NCI-H69 (cell line): ENCODE data around the gene TRIM25.

Experiments used
- DNase-seq: peaks from one replicate; lab custom pipeline; 2025; lab: John Stamatoyannopoulos, UW

Gene TRIM25

DNA sequence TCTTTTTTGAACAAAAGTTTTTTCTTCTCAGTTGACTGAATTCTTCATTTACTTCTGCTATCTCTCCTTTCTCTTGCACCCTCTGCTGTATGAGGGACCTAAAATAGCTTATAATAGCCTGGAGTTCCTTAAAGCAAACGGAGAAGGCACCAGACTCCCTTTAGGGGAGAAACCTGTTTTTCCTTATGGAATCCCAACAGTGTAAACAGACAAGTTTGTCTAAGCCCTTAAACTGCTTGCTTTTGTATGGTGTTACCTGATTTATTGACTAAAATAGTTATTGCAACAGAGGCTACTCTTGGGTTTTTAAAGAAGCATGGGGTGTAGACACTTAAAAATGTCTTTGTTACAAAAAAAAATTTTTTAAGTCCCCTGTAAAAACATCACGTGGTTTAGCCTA lies 12.9 kb upstream of the TRIM25 start:
- no peak for DNase-seq

DNA sequence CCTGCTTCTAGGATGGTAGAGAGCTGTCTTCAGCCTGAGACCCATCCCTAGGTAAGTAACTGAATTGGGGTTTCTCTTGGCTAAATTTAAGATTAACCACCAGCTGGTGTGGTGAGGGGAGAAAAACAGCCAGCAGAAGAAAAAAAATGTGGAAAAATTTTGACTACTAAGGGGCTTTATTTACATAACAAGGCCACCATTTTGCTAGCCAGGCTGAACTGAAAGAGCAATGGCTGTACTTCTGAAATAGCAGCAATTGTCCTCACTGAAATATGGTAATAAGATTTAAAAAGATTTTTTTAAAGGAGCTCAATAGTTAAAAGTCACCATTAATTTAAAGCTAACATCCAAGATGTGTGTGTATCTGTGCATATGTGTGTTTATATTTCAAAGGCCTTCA lies 12.4 kb upstream of the TRIM25 start:
- DNase-seq, result no peak

DNA sequence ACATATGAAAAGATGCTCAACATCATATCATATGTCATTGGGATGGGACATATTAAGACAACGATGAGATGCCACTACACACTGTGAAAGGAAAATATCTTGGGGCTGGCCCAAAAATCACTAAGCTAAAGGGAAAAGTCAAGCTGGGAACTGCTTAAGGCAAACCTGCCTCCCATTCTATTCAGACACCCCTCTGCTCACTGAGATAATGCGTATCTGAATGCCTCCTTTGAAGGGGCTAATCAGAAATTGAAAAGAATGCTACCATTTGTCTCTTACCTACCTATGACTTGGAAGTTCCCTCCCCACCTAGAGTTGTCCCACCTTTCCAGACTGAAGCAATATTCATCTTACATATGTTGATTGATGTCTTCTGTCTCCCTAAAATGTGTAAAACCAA lies 11.2 kb upstream of the TRIM25 start:
- no peak for DNase-seq

DNA sequence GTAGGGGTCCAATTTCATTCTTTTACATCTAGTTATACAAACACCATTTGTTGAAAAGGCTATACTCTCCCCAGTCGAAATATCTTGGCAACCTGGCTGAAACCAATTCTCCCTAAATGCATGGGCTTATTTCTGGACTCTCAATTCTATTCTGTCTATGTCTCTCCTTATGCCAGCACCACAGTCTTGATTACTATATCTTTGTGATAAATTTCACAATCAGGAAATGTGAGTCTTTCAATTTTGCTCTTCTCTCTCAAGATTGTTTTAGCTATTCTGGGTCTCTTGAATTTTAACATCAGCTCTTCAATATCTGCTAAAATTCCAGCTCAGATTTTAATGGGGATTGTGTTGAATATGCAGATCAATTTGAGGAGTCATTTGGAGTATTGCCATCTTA lies 5.9 kb upstream of the TRIM25 start:
- no peak for DNase-seq

DNA sequence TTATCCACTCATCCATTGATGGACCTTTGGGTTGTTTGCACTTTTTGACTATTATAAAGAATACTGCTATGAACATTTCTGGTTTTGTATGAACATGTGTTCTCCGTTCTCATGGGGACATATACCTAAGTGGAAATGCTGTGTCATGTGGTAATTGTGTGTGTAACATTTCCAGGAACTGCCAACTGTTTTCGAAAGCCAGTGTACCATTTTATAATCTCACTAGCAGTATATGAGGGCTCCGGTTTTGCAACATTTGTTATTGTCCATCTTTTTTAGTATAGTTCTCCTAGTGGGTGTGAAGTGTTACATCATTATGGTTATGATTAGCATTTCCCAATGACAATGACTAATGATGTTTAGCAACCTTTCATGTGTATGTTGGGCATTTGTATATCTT lies 5.1 kb upstream of the TRIM25 start:
- DNase-seq, result no peak

DNA sequence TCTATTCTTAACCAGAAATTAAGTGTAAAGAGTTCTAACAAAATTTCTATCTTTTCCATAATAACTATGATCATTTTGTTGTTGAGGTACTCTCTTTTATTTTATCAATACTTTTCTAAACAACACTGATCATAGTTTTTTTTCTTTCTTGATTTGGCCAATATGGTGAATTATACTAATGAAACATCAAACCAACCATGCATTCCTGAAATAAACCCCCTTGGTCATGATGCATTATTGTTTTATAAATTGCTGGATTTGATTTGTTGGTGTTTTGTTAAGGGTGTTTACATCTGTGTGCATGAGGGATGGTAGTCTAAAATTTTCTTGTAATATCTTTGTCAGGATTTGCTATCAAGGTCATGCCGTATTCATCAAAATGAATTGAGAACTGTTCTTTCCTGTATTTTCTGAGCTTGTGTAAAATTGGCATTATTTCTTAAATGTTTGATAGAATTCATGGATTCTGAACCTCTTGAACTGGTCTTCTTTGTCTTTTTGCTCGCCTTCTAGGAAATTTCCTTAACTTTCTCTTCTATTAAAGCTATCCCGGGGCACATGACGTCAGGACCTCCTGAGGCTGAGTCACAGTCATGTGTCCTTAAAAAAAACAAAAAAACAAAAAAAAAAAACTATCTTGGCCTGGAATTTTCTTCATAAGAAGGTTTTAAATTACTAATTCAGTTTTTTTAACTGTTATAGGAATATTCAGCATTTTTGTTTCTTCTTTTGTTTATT lies 3.9 kb upstream of the TRIM25 start:
- no peak for DNase-seq

DNA sequence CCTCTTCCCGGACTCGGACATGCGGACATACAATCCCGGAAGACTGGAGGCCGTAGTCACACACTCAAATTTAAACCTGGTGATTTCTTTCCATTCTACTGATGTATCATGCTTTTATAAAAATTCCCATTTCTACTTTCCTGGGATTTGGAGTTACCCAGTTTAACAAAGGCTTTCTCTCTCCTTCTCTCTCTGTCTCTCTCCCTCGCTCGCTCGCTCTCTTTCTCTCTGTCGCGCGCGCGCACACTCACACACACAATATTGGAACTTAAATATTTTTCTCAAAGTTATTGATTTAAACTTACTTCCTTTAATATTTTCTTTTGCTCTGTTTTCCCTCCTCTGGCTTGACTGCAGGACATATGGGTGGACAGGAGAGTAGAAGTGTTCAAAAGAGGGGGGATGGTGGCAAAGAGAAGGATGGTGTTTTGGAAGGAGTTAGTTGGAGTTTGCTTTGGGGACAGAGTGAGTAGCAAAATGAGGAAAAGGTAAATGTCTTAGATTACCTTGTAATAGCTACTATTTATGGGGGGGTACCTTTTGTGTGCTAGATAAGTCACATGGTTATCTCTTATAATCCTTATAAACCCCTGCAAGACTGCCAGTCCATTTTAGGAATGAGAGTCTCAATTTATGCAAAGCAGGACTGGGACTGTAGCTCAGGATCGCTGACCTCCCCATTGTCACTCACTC lies 878 bp upstream of the TRIM25 start:
- DNase-seq, result peak; percentile 57

DNA sequence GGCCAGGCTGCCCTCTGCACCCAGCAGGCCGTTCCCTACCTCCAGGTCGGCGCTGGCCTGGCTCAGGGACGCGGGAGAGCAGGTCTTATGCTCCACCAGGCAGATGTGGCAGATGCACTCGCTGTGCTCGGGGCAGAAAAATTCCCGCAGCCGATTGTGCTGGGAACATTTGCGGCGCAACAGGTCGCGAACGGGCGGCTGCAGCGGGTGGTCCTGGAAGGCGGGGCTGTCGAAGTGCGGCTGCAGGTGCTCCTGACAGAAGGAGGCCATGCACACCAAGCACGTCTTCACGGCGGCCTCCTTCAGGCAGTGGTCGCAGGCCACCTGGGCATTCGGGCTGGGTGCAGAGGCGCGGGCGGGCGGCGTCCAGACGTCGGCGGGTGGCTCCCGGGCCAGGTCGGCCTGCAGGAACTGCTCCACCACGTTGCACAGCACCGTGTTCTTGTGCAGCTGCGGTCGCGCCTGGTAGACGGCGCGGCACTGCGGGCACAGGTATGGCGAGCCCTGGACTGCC lies 439 bp downstream of the TRIM25 start:
- DNase-seq, result peak; percentile 85

DNA sequence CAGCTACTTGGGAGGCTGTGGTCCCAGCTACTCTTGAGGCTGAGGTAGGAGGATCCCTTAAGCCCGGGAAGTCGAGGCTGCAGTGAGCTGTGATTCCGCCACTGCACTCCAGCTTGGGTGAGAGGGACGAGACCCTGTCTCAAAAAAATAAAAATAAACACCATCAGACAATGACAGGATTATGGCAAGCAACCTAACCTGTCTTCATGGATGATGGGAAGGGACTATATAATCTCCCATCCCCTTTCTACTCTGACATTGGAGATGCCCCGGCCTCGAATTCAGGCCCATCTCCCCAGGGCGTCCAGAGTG lies 893 bp downstream of the TRIM25 start:
- no peak for DNase-seq

DNA sequence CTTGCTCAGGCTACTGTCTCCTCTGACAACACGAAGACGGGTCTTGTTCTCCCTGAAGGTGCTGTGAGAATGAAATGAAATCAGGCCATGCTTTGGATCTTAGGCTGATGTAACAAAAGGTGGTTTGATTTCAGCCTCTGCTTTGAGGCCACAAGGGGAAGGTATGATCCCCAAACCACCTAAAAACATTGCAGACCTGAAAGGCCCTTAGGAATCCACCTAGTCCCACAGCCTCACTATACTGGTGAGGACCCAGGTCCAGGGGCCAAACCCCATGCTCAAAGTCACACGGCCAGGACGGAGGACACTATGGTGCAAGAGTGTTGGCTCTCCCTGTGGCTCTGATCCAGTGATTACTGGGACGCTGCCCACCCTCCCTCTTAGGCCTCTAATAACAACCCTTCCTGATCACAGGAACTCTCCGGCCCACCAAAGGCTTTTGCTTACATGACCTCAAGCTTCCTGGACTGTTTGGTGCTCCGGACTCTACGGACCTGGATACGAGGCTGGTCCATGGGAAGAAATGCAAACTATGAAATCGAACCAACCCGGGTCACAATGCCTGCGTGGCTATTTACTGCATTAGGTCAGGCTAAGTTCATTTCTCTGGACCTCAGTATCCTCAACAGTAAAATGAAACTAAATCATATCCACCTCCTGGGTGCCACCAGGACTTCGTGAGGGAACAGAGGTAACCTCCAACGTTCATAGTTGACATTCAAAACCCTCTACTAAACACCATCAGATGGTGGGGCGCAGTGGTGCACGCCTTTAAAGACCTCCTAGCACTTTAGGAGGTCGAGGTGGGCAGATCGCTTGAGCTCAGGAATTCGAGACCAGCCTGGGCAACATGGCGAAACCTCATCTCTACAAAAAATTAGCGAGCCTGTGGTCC lies 1.5 kb downstream of the TRIM25 start:
- no peak for DNase-seq

DNA sequence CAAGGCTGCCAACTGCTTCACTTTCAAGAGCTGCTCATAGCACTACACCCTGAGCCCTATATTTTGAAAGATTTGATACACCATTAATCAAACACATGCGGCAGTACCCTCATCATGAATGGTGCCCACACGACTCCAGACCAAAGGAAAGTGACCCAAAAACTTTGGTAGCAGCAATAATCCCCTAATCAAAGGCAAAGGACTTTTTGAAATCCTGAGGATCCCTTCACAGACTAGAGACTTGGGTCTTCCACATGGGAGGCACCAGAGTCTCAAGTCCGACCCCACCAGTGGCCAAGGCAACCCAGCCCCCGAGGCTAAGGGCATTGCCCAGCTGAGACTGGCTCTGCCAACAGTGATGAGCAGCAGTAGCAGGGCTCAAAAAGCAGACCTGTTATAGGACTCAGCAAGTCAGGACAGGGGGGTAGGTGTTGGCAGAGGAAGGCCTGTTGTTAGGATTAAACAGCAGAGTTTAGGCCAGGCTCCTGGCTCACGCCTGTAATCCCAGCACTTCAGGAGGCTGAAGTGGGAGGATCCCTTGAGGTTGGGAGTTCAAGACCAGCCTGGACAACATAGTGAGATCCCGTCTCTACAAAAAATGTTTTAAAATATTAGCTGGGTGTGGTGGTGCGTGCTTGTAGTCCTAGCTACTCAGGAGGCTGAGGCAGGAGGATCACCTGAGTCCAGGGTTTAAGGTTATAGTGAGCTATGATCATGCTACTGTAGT lies 3.2 kb downstream of the TRIM25 start:
- peak; percentile 11 for DNase-seq

DNA sequence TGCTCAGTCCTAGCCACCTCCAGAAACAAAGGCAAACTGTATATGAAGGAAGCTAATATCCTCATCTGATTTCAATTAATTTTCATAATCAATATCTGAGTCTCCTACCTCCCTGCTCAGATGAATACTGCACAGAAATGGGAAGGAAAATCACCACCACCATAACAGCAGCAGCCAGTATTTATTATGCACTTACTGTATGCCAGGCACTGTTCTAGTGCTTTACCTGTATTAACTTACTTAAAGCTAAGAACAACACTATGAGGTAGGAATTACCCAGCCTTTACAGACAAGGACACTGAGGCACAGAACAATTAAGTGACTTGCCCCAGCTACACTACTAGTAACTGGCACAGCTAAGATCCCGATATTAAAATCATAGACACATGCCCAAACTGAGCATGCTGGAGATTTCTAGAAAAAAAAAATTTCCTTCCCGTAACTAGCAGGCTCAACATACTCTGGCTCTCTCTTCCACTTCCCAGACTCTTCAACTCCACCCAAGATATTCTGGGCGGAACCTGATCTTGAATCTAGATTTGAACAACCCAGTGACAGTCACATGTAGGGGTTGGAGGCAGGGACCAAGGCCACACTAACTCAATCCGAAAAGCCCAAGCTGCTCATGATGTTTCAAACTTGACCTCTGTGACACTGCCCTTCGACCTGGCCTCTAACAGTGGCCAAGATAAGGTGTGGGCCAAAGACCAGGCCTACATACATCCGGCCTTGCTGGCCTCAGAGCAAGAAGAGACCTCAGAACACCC lies 3.9 kb downstream of the TRIM25 start:
- no peak for DNase-seq

DNA sequence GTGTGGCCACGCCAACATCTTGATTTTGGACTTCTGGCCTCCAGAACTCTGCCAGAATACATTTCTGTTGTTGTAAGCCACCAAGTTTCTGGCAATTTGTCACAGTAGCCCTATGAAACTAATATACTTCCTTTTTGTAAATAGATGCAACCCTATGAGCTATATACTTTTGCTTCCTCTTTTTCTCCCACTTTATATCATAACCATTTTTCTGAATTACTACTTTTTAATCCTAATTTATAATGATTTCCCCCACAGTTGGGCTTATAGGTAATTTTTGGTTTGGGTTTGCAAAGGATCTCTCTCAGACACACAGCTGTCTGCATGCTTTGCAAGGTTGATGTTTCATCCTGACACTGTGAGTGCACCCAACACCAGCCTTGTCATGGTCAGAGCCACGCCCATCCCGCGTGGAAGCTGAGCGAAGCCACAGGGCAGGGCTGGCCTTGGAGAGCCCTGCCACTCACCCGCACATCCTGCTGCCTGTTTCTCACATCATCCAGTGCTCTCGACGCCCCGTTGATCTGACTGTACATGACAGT lies 5.8 kb downstream of the TRIM25 start:
- DNase-seq, result no peak

DNA sequence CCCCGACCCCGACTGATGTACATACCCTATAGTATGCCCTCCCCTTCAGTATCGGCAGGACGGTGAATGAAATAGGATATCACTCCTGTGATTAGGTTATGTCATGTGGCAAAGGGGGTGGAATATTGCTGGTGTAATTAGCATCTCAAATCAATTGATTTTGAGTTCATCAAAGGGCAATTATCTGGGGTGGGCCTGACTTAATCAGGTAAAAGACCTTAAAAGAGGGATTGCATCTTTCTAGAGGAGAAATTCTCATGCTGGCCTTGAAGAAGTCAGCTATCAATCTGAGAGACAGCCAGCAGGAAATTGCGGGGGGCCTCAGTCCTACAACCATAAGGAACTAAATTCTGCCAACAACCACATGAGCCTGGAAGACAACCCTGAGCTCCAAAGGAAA lies 10.3 kb downstream of the TRIM25 start:
- no peak for DNase-seq

DNA sequence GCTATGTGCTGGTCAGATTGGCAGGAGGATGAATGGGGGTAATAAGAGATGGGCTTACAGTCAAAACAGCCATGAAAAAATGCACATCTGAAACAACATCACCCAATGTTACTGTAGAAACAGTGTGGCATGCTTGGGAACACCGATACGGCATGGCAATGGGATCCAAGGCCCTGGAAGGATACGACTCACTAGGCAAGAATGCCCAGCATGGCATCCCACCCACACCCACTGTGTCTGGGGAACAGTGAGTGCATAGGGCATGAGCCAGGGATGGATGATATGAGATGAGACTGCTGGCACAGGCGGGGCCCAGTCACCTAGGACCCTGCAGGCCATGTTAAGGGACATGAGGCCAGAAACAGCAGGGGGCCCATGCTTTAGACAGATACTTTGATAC lies 11.5 kb downstream of the TRIM25 start:
- DNase-seq, result no peak

DNA sequence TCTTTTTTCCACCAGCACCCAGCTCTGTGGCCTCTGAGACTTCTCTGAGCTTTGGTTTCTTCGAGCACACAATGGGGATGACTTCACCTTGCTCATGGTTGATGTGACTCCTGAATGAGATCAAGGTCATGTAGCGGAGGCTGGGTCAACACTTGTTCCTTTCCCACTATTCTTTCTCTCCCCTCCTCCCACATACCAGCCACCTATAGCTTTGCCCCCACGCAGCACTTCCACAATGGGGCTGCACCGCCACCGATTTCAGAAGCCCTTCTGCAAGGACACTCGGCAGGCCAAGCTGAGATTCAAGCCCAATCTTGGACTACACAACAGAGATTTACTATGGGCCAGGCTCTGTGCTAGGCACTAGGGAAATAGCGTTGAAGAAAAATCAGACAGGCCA lies 14.4 kb downstream of the TRIM25 start:
- no peak for DNase-seq

DNA sequence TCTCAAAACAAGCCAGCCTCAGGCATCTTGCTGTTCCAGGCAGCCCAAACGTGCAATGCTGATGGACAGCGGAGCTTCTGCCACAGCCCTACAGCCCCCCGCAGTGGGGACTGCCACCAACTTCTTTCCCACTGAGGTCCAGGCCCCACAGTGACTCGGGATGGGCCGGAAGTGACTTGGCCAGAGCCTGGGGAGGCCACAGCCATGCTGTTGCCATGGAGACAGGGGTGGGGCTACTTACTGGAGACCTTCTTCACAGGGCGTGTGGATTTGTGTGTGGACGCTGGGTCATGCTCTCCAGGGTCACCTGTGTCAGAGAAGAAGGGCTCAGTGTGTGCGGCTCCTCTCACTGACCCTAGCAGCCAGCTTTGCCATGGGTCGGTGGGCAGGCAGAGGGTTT lies 15.0 kb downstream of the TRIM25 start:
- DNase-seq, result no peak

DNA sequence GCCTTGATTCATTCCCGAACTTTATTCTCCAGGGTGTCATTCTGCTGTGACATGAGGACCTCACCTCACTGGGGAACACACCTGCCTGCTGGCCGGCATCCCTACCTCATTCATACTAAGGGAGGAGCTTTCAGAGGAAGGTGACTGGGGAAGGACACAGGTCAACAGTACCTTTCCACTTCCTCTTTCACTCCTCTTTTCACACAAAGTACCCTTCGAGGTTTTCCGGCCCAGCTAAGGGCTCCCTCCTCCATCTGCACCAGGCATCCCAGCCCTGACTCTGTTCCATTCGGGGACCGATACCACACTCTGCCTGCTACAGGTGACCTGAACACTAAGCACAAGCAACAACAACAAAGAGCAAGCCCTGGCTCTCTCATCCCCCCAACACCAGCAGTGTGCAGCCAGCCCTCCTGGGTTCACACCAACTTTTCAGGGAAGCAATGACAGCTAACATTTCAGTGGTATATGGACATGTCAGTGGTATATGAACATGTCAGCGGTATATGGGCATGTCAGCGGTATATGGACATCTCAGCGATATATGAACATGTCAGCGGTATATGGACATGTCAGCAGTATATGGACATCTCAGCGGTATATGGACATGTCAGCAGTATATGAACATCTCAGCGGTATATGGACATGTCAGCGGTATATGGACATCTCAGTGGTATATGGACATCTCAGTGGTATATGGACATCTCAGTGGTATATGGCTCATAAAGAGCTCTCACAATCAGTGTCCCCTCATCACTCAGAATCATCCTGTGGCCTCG lies 16.0 kb downstream of the TRIM25 start:
- no peak for DNase-seq

DNA sequence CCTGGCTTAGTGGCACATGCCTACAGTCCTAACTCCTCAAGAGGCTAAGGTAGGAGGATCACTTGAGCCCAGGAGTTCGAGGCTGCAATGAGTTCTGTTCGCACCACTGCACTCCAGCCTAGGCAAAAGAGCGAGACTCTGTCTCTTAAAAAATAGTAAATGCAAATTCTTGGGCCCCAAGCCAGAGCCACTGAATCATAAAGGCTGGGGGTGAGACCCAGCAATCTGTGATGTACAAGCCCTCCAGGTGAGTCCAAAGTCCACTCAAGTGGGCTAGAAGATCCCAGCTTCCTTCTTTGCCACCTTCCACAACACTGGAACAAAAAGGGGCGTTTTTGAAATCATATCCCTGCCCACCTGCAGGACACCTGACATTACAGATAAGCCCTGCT lies 16.9 kb downstream of the TRIM25 start:
- peak; percentile 8 for DNase-seq

DNA sequence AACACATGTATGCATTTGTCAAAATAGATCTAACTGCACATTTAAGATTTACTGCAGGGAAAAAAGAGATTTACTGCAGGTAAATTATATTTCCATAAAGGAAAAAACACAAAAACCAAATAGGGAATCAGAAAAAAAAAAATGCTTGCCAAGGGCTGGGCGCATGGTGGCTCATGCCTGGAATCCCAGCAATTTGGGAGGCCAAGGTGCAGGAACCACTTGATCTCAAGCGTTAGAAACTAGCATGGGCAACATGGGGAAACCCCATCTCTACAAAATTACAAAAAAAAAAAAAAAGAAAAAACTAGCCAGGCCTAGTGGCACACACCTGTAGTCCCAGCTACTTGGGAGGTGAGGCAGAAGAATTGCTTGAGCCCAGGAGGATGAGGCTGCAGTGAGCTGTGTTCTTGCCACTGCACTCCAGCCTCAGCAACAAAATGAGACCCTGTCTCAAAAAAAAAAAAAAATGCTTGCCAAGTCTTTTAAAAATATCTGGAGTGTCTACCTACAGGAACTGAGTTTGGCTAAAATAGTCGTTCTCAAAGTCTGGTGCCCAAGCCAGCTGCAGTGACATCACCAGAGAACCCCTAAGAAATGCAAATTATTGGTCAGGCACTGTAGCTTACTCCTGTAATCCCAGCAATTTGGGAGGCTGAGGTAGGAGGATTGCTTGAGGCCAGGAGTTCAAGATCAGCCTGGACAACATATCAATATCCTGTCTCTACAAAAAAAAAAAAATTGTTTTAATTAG lies 17.5 kb downstream of the TRIM25 start:
- DNase-seq, result no peak
